Fibroblast of lung (primary cell): Measurements from ENCODE around the gene PSMC1. TPM values are rescaled to one million over a fixed set of nuclear protein-coding genes. Genes with fewer than 3 reads are reported as not detected.
"Not testable (repeated sequence)": the region's sequence is repeated elsewhere in the genome, so short reads cannot be mapped to it uniquely, and the experiment has no call there.

ENCODE experiments used
- DNase-seq, 2 donors: peaks; one replicate each; pipeline versions ENCODE4 v3.0.0 to v3.0.0-alpha.2; 2010; ENCODE audit warnings: low read depth in 2 of 2
- H2AFZ ChIP-seq: 2 replicates; pipeline ENCODE4 v1.5.1; 2012; ENCODE audit warnings: low read length, control low read depth, inconsistent platforms
- H3K27ac ChIP-seq: 2 replicates; pipeline ENCODE4 v1.5.1; 2011; ENCODE audit warnings: low read length, control low read depth; ENCODE audit not compliant: insufficient read depth
- H3K27me3 ChIP-seq: 2 replicates; pipeline ENCODE4 v1.5.1; 2011; ENCODE audit warnings: mild to moderate bottlenecking, low read length; ENCODE audit not compliant: control insufficient read depth, insufficient read depth
- H3K36me3 ChIP-seq: 2 replicates; pipeline ENCODE4 v1.5.1; 2011; ENCODE audit warnings: low read length; ENCODE audit not compliant: control insufficient read depth, insufficient read depth
- H3K4me1 ChIP-seq: 2 replicates; pipeline ENCODE4 v1.5.1; 2011; ENCODE audit warnings: low read length; ENCODE audit not compliant: control insufficient read depth, insufficient read depth; ENCODE audit errors: extremely low read depth
- H3K4me2 ChIP-seq: 2 replicates; pipeline ENCODE4 v1.5.1; 2011; ENCODE audit warnings: low read length, control low read depth; ENCODE audit not compliant: insufficient read depth; ENCODE audit errors: extremely low read depth
- H3K4me3 ChIP-seq, 4 experiments: fragments of 200-600 bp in 1 of 4; sonication (generic) in 1 of 4; replicated peaks in 1 of 4; 2 replicates each; pipeline ENCODE4 v1.5.1; 2011 to 2016; ENCODE audit warnings: low read length in 4 of 4, low read depth in 3 of 4, mild to moderate bottlenecking in 3 of 4, control low read depth in 2 of 4, inconsistent platforms in 1 of 4, mixed read lengths in 1 of 4; ENCODE audit not compliant: insufficient read depth in 1 of 4; ENCODE audit errors: control extremely low read depth in 1 of 4
- H3K79me2 ChIP-seq: 2 replicates; pipeline ENCODE4 v1.5.1; 2012; ENCODE audit warnings: mild to moderate bottlenecking, low read length, inconsistent platforms; ENCODE audit not compliant: control insufficient read depth, insufficient read depth
- H3K9ac ChIP-seq: 2 replicates; pipeline ENCODE4 v1.5.1; 2011; ENCODE audit warnings: mild to moderate bottlenecking, low read length, control low read depth; ENCODE audit not compliant: insufficient read depth
- H3K9me3 ChIP-seq: 2 replicates; pipeline ENCODE4 v1.5.1; 2012; ENCODE audit warnings: low read depth, low read length; ENCODE audit not compliant: control insufficient read depth, insufficient read depth
- H4K20me1 ChIP-seq: 2 replicates; pipeline ENCODE4 v1.5.1; 2011; ENCODE audit warnings: low read length; ENCODE audit not compliant: control insufficient read depth, insufficient read depth; ENCODE audit errors: extremely low read depth
- CTCF ChIP-seq, 2 donors: IDR thresholded peaks in 1 of 2; conservative IDR thresholded peaks in 1 of 2; 1 replicate in 1 of 2; 2 replicates in 1 of 2; pipeline ENCODE4 v1.5.1; 2011 to 2012; ENCODE audit warnings: low read length in 2 of 2, control low read depth in 1 of 2, inconsistent platforms in 1 of 2, low read depth in 1 of 2, mild to moderate bottlenecking in 1 of 2
- EZH2 ChIP-seq: IDR thresholded peaks from 2 replicates; pipeline ENCODE4 v1.5.1; 2012; ENCODE audit warnings: low read length, control low read depth, mild to moderate bottlenecking; ENCODE audit errors: missing control alignments
- polyA minus RNA-seq: library from RNA; depleted of rRNA, polyadenylated mRNA; stranded (reverse); fragments of >200 nt; gene quantifications from 2 replicates; pipeline ENCODE4 v1.2.3, GENCODE V29; 2011; ENCODE audit warnings: low replicate concordance
- polyA plus RNA-seq, 2 donors: library from polyadenylated mRNA; depleted of rRNA in 1 of 2; stranded (reverse) in 1 of 2; unstranded in 1 of 2; fragments of >200 nt; gene quantifications; 2 replicates each; pipeline ENCODE4 v1.2.1, GENCODE V29; 2011 to 2012; ENCODE audit warnings: missing spikeins in 1 of 2
- total RNA-seq: library from RNA; depleted of rRNA; stranded (reverse); fragments of >200 nt; gene quantifications from 2 replicates; pipeline ENCODE4 v1.2.1, GENCODE V29; 2014

Gene PSMC1
- 75.5 and 112 TPM in 2 replicates for total RNA-seq
- polyA plus RNA-seq: 274 and 300 TPM in 2 replicates
- 213 and 239 TPM in 2 replicates for polyA plus RNA-seq (2012)
- polyA minus RNA-seq: 4.4 and 21.2 TPM in 2 replicates

DNA sequence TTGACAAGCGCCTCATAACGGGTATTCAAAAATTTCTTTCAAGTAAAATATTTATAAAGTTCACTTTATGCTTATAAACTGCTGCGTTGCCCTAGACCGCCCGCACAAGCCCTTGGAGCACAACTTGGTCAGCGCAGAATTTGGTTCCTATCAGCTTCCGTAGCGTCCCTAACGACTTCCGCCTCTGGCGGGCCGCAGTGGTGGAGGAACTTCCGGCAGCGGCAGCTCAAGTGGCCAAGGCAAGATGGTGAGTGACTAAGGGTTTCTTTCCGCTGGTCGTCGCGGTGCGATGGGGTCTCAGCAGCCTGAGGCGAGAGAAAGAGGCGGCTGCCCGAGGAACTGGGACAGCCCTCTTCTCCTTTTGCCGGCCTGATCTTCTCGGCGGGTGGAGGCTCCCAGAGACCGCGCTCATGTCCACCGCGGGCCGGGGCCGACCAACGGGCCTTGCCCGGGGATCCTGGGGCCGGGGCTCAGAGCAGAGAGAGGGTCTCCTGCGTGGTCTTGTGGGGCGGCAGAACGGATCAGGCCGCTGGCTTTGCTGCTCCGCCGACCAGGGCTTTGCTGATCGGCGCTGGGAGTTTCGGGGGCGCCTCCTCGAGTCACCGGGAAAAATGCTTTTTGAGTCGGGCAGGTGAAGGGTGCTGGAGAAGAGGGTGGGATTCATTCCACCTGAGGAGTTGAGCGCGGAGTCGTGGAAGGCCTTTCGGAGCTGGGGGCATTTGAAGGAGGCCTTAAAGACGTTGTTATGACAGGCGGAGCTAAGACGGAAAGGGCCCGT is at the start of gene PSMC1:
Gene PSMC1, plus strand, starts transcription at position 200 of the 778 bp plus-strand sequence. Its CDS starts 45 bp downstream, at position 245.
- H3K4me2 ChIP-seq: peak within 1 kb of the TSS; percentile 62
- H3K9me3 ChIP-seq: no peaks in the 10 kb centered on the region
- peak within 1 kb of the TSS; percentile 93 for H2AFZ ChIP-seq
- H4K20me1 ChIP-seq: no peaks in the 10 kb centered on the region
- peak within 1 kb of the TSS; percentile 95 for H3K9ac ChIP-seq
- H3K4me1 ChIP-seq: no peaks in the 10 kb centered on the region
- H3K27me3 ChIP-seq: no peaks in the 10 kb centered on the region
- peak within 1 kb of the TSS; percentile 86 for H3K27ac ChIP-seq
- H3K36me3 ChIP-seq: peaks cover 2% of the 10 kb centered on the region
- peak; percentile 96 to 97 for DNase-seq
- peak within 1 kb of the TSS; percentile 67 to 97 (median 78) for H3K4me3 ChIP-seq
- H3K79me2 ChIP-seq: peaks cover 30% of the 10 kb centered on the region
- TF ChIP-seq CTCF (conservative IDR thresholded peaks at IDR 0.05 in 1 of 2, IDR thresholded peaks at IDR 0.05 in 1 of 2; ENCODE audit: low read depth in 1 of 2, low read length in 2 of 2): no peak
- TF ChIP-seq EZH2: no peak

- Histone ChIP-seq H3K27ac (no peak overlapping the region), H3K9ac (no peak overlapping the region), H3K27me3 (no peaks in the 10 kb centered on the region), H3K9me3 (no peaks in the 10 kb centered on the region), H2AFZ (no peak overlapping the region), H3K79me2 (no peaks in the 10 kb centered on the region), H3K4me1 (no peaks in the 10 kb centered on the region), H3K4me2 (no peak overlapping the region), H4K20me1 (no peaks in the 10 kb centered on the region), H3K4me3 (no peak overlapping the region), H3K36me3 (no peaks in the 10 kb centered on the region)
- no peak for DNase-seq
- TF ChIP-seq CTCF (conservative IDR thresholded peaks at IDR 0.05 in 1 of 2, IDR thresholded peaks at IDR 0.05 in 1 of 2; ENCODE audit: low read depth in 1 of 2, low read length in 2 of 2) (no peak), EZH2 (no peak)
These were observed 43.1 kb upstream of the PSMC1 start for GRCh38 chr14:90213099-90213748.

DNA sequence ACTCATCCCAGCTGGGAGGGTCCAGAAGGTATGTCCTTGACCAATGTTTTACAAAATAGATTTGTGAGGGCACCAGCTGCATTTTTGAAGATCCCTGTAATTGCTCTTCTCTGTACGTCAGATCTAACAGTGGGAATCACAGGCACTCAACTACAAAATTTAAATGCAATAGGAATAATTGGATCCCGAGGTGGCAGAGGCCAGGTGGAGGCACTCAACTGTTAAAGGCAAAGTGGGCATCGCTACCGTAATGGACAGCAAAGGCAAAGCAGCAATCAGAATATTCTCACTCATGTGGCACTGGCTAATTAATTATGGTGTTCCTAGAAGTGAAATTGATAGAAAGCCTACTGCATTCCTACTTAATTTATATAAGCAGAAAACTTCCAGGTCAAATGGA is 27.9 kb upstream of the PSMC1 start:
- H3K4me2 ChIP-seq: no peak overlapping the region
- no peaks in the 10 kb centered on the region for H3K27me3 ChIP-seq
- no peaks in the 10 kb centered on the region for H4K20me1 ChIP-seq
- H3K79me2 ChIP-seq: no peaks in the 10 kb centered on the region
- H3K4me3 ChIP-seq: no peak overlapping the region
- H3K36me3 ChIP-seq: no peaks in the 10 kb centered on the region
- no peak for DNase-seq
- no peaks in the 10 kb centered on the region for H3K9me3 ChIP-seq
- no peak overlapping the region for H2AFZ ChIP-seq
- no peak for TF ChIP-seq CTCF (conservative IDR thresholded peaks at IDR 0.05 in 1 of 2, IDR thresholded peaks at IDR 0.05 in 1 of 2; ENCODE audit: low read depth in 1 of 2, low read length in 2 of 2)
- TF ChIP-seq EZH2: no peak
- H3K9ac ChIP-seq: no peak overlapping the region
- no peaks in the 10 kb centered on the region for H3K4me1 ChIP-seq
- H3K27ac ChIP-seq: no peak overlapping the region

- not testable (repeated sequence) for H3K27ac ChIP-seq, H3K79me2 ChIP-seq, DNase-seq, H3K27me3 ChIP-seq, H4K20me1 ChIP-seq, H3K4me3 ChIP-seq, H3K9me3 ChIP-seq, H3K36me3 ChIP-seq, H3K4me2 ChIP-seq, H2AFZ ChIP-seq, H3K4me1 ChIP-seq, H3K9ac ChIP-seq
These were observed 26.4 kb upstream of the PSMC1 start for GRCh38 chr14:90229942-90230341.
